H1 (cell line): ENCODE results near the gene SLC22A13. TPM values are rescaled to one million over a fixed set of nuclear protein-coding genes. Genes with fewer than 3 reads are reported as not detected.

ENCODE experiments used
- CTCF ChIA-PET: fragments of 300-600 bp; sonication (Branson Sonifier 250); formaldehyde crosslinking; loops from one replicate; lab custom pipeline; 2021; ENCODE audit not compliant: partially characterized antibody; lab: Charles Lee
- POLR2A ChIA-PET: fragments of 300-600 bp; sonication (Branson Sonifier 250); formaldehyde crosslinking; loops from one replicate; lab custom pipeline; 2021; ENCODE audit warnings: inconsistent platforms; ENCODE audit not compliant: partially characterized antibody; lab: Charles Lee
- DNase-seq, 2 experiments: peaks; one replicate each; pipeline versions ENCODE4 v3.0.0 to v3.0.0-alpha.2; 2010 to 2022; ENCODE audit warnings: low spot score in 2 of 2, low read depth in 1 of 2, mixed read lengths in 1 of 2
- FAIRE-seq: peaks from 2 replicates; lab custom pipeline; 2011; peaks lifted over from hg19 to GRCh38; lab: Jason Lieb, UNC
- H2AFZ ChIP-seq: 2 replicates; pipeline ENCODE4 v1.8.1; 2012; ENCODE audit warnings: low read length, inconsistent platforms
- H2AK5ac ChIP-seq: 2 replicates; pipeline ENCODE4 v1.6.1; 2013; ENCODE audit warnings: low read depth, low read length
- H2BK120ac ChIP-seq: replicated peaks from 2 replicates; pipeline ENCODE3; 2013; ENCODE audit warnings: low read depth, low read length, inconsistent platforms
- H2BK12ac ChIP-seq: 2 replicates; pipeline ENCODE4 v1.6.1; 2013; ENCODE audit warnings: low read depth, low read length
- H2BK15ac ChIP-seq: 2 replicates; pipeline ENCODE4 v1.6.1; 2013; ENCODE audit warnings: low read length
- H2BK20ac ChIP-seq: 2 replicates; pipeline ENCODE4 v1.6.1; 2013; ENCODE audit warnings: low read length
- H2BK5ac ChIP-seq: 2 replicates; pipeline ENCODE4 v1.6.1; 2013; ENCODE audit warnings: low read depth, low read length
- H3K14ac ChIP-seq: 2 replicates; pipeline ENCODE4 v1.6.1; 2013; ENCODE audit warnings: inconsistent platforms; ENCODE audit not compliant: insufficient read length
- H3K18ac ChIP-seq: 2 replicates; pipeline ENCODE4 v1.6.1; 2013; ENCODE audit warnings: low read length; ENCODE audit errors: extremely low read depth
- H3K23ac ChIP-seq: 2 replicates; pipeline ENCODE4 v1.6.1; 2013; ENCODE audit warnings: inconsistent platforms; ENCODE audit not compliant: insufficient read length
- H3K23me2 ChIP-seq: 2 replicates; pipeline ENCODE4 v1.6.1; 2013; ENCODE audit warnings: low read depth, low read length
- H3K27ac ChIP-seq: 2 replicates; pipeline ENCODE4 v1.6.1; 2011; ENCODE audit warnings: low read depth, low read length, inconsistent platforms
- H3K27me3 ChIP-seq, 4 experiments: replicated peaks in 1 of 4; 1 replicate in 1 of 4; 2 replicates in 3 of 4; pipeline versions ENCODE4 v1.6.1 to v1.8.1; 2011 to 2013; ENCODE audit warnings: low read length in 3 of 4, mild to moderate bottlenecking in 3 of 4, inconsistent platforms in 2 of 4, mixed read lengths in 2 of 4, moderate library complexity in 1 of 4; ENCODE audit not compliant: control insufficient read depth in 3 of 4, insufficient read depth in 3 of 4; ENCODE audit errors: extremely low read depth in 1 of 4
- H3K36me3 ChIP-seq, 4 experiments: 2 replicates each; pipeline versions ENCODE4 v1.6.1 to v1.8.1; 2011 to 2013; ENCODE audit warnings: mild to moderate bottlenecking in 4 of 4, low read length in 3 of 4, moderate library complexity in 2 of 4, control low read depth in 1 of 4, inconsistent platforms in 1 of 4; ENCODE audit not compliant: insufficient read depth in 4 of 4, control insufficient read depth in 2 of 4
- H3K4ac ChIP-seq: replicated peaks from 2 replicates; pipeline ENCODE3; 2013; ENCODE audit warnings: low read length, low read depth, mixed read lengths, inconsistent platforms; ENCODE audit not compliant: insufficient read length
- H3K4me1 ChIP-seq, 4 experiments: replicated peaks in 1 of 4; 1 replicate in 1 of 4; 2 replicates in 3 of 4; pipeline versions ENCODE4 v1.6.1 to v1.8.1; 2011 to 2013; ENCODE audit warnings: low read length in 3 of 4, inconsistent platforms in 2 of 4, mixed read lengths in 1 of 4; ENCODE audit not compliant: insufficient read depth in 4 of 4, control insufficient read depth in 3 of 4
- H3K4me2 ChIP-seq, 2 experiments: 2 replicates each; pipeline versions ENCODE4 v1.6.1 to v1.8.1; 2011 to 2013; ENCODE audit warnings: low read depth in 2 of 2, low read length in 2 of 2, control low read depth in 1 of 2, inconsistent platforms in 1 of 2, mild to moderate bottlenecking in 1 of 2; ENCODE audit not compliant: insufficient read depth in 1 of 2
- H3K4me3 ChIP-seq, 4 experiments: fragments of 200-600, 300-600 bp in 1 of 4; sonication (generic), shearing (Covaris generic), sonication (Bioruptor Twin) in 1 of 4; 2 replicates each; pipeline versions ENCODE4 v1.5.1 to v1.8.1; 2011 to 2016; ENCODE audit warnings: low read length in 4 of 4, low read depth in 3 of 4, control low read depth in 2 of 4, inconsistent platforms in 2 of 4, mild to moderate bottlenecking in 2 of 4, mixed read lengths in 1 of 4, moderate library complexity in 1 of 4; ENCODE audit not compliant: insufficient read depth in 2 of 4; ENCODE audit errors: extremely low read depth in 1 of 4
- H3K56ac ChIP-seq: replicated peaks from 2 replicates; pipeline ENCODE3; 2013; ENCODE audit warnings: low read depth, mild to moderate bottlenecking, mixed read lengths, low read length, inconsistent platforms; ENCODE audit not compliant: insufficient read length
- H3K79me1 ChIP-seq: 2 replicates; pipeline ENCODE4 v1.6.1; 2013; ENCODE audit warnings: low read depth, low read length, control low read depth
- H3K79me2 ChIP-seq, 2 experiments: 2 replicates each; pipeline versions ENCODE4 v1.6.1 to v1.8.1; 2012 to 2013; ENCODE audit warnings: low read length in 2 of 2, mild to moderate bottlenecking in 2 of 2, inconsistent platforms in 1 of 2; ENCODE audit not compliant: insufficient read depth in 2 of 2, control insufficient read depth in 1 of 2
- H3K9ac ChIP-seq, 4 experiments: replicated peaks in 1 of 4; 1 replicate in 1 of 4; 2 replicates in 3 of 4; pipeline versions ENCODE4 v1.6.1 to v1.8.1; 2011 to 2013; ENCODE audit warnings: low read depth in 3 of 4, low read length in 3 of 4, control low read depth in 2 of 4, mild to moderate bottlenecking in 2 of 4, moderate library complexity in 2 of 4, inconsistent platforms in 1 of 4; ENCODE audit errors: extremely low read depth in 1 of 4
- H3K9me3 ChIP-seq, 2 experiments: 2 replicates each; pipeline versions ENCODE4 v1.6.1 to v1.8.1; 2012 to 2013; ENCODE audit warnings: mild to moderate bottlenecking in 2 of 2, moderate library complexity in 2 of 2, control low read depth in 1 of 2, inconsistent platforms in 1 of 2, low read depth in 1 of 2, low read length in 1 of 2, mixed read lengths in 1 of 2; ENCODE audit not compliant: insufficient read depth in 2 of 2
- H4K20me1 ChIP-seq, 2 experiments: replicated peaks in 1 of 2; 2 replicates each; pipeline versions ENCODE3 to v1.8.1; 2011 to 2013; ENCODE audit warnings: inconsistent platforms in 2 of 2, low read length in 2 of 2, mild to moderate bottlenecking in 1 of 2; ENCODE audit not compliant: insufficient read depth in 2 of 2, control insufficient read depth in 1 of 2
- H4K5ac ChIP-seq: 2 replicates; pipeline ENCODE4 v1.6.1; 2013; ENCODE audit warnings: low read length, low read depth, mixed read lengths, inconsistent platforms; ENCODE audit not compliant: insufficient read length
- H4K8ac ChIP-seq: 2 replicates; pipeline ENCODE4 v1.8.0; 2013; ENCODE audit warnings: mild to moderate bottlenecking, moderate library complexity, low read length, inconsistent platforms; ENCODE audit not compliant: insufficient read depth; ENCODE audit errors: extremely low read depth
- H4K91ac ChIP-seq: replicated peaks from 2 replicates; pipeline ENCODE3; 2013; ENCODE audit warnings: low read length, mixed read lengths, inconsistent platforms; ENCODE audit not compliant: insufficient read length
- CHD1 ChIP-seq: IDR thresholded peaks from 2 replicates; pipeline ENCODE4 v1.6.1; 2012; ENCODE audit warnings: low read depth, low read length, improper control_type of control experiment
- HDAC6 ChIP-seq: IDR thresholded peaks from one replicate; pipeline ENCODE4 v1.7.1; 2012; ENCODE audit warnings: low read depth, mild to moderate bottlenecking, inconsistent platforms, low read length, moderate library complexity
- MAX ChIP-seq: IDR thresholded peaks from 2 replicates; pipeline ENCODE4 v1.6.1; 2012; ENCODE audit warnings: inconsistent platforms
- NRF1 ChIP-seq: IDR thresholded peaks from 2 replicates; pipeline ENCODE4 v1.6.1; 2011; ENCODE audit warnings: mild to moderate bottlenecking, low read depth, low read length, improper control_type of control experiment
- SP2 ChIP-seq: IDR thresholded peaks from 2 replicates; pipeline ENCODE4 v1.6.1; 2012; ENCODE audit warnings: mild to moderate bottlenecking, low read length, inconsistent platforms
- WGBS, 2 experiments: shearing (Covaris generic) in 1 of 2; methylation state at CpG; one replicate each; pipeline versions ENCODE4 v1.1.6 to v1.1.7; 2013 to 2015; ENCODE audit warnings: low lambda C conversion rate in 2 of 2, mixed read lengths in 2 of 2, inconsistent platforms in 1 of 2, low coverage in 1 of 2, missing lambda C conversion rate in 1 of 2; ENCODE audit not compliant: insufficient replicate concordance in 2 of 2, insufficient coverage in 1 of 2, insufficient read length in 1 of 2; ENCODE audit errors: extremely low coverage in 1 of 2, missing lambda C conversion rate in 1 of 2; 5-methylcytosine and 5-hydroxymethylcytosine counted together
- polyA plus RNA-seq, 7 experiments: library from polyadenylated mRNA; depleted of rRNA in 3 of 7; stranded (reverse) in 5 of 7; unstranded in 2 of 7; fragments of >200 nt in 5 of 7; fragments of 200-250 nt in 2 of 7; gene quantifications; 1 replicate in 5 of 7; 2 replicates in 1 of 7; 4 replicates in 1 of 7; pipeline versions ENCODE4 v1.2.1 to v1.2.3, GENCODE V29; 2011 to 2013; ENCODE audit warnings: missing spikeins in 2 of 7, mixed read lengths in 2 of 7
- total RNA-seq: library from RNA; stranded (reverse); fragmentation: NEBNext Ultra II Directional; extraction: Animal tissue kit (Norgen Biotek cat#: 25700); gene quantifications from 2 replicates; pipeline ENCODE4 v1.2.1, GENCODE V29; 2021

Gene SLC22A13
- total and polyA plus RNA-seq, 2 of the 8 experiments (the other 6 are each of a cell fraction or from before 2014, with no cell fraction given) = 0.05 to 0.41 TPM

GRCh38 chr3:38311941-38312340 is 46.3 kb downstream of the SLC22A13 start:
- CTCF ChIA-PET = interaction anchor here (1.1 kb wide), 1 partner anchor 317 kb away, joined by 3 read pairs; no protein-coding TSS in a partner anchor
- no peak overlapping the region for H2BK12ac ChIP-seq
- TF ChIP-seq MAX (no peak), CHD1 (no peak), NRF1 (no peak), HDAC6 (no peak), SP2 (no peak)
- TF ChIP-seq, all 59 proteins: peak for 0
- Histone ChIP-seq H3K56ac (no peak overlapping the region), H3K79me1 (no peaks in the 10 kb centered on the region), H3K4me3 (no peak overlapping the region), H2BK120ac (no peak overlapping the region), H3K27me3 (no peaks in the 10 kb centered on the region), H3K4me2 (no peak overlapping the region), H2BK20ac (no peak overlapping the region), H3K36me3 (no peaks in the 10 kb centered on the region), H4K91ac (no peak overlapping the region), H2BK15ac (no peak overlapping the region), H2AK5ac (no peak overlapping the region), H3K23me2 (no peaks in the 10 kb centered on the region; the same call in 1 of the 2 replicates), H4K8ac (no peak overlapping the region), H3K4ac (no peak overlapping the region), H3K4me1 (peaks cover 0 to 4% (median 0%) of the 10 kb centered on the region in 4 experiments; a peak in 3 of 7 replicates), H3K79me2 (no peaks in the 10 kb centered on the region), H2AFZ (no peak overlapping the region), H3K14ac (no peak overlapping the region), H3K23ac (no peak overlapping the region), H3K9ac (no peak overlapping the region), H3K27ac (no peak overlapping the region), H2BK5ac (no peak overlapping the region), H3K9me3 (no peaks in the 10 kb centered on the region), H4K5ac (no peak overlapping the region), H4K20me1 (no peaks in the 10 kb centered on the region), H3K18ac (no peak overlapping the region)
- WGBS, 2 experiments = 93% methylated on average over 2 of the region's 2 CpGs; no CpG with 5 or more reads in 1 of the 2 experiments
- POLR2A ChIA-PET = no interaction called here
- no peak for FAIRE-seq
- DNase-seq = peak in 1 of 2 experiments; percentile 10
